Measurements from ENCODE around the gene ADCY10. TPM values are rescaled to one million over a fixed set of nuclear protein-coding genes. Genes with fewer than 3 reads are reported as not detected.
"Not testable (repeated sequence)": the region's sequence is repeated elsewhere in the genome, so short reads cannot be mapped to it uniquely, and the experiment has no call there.

The ADCY10 gene
- total and polyA plus RNA-seq, 4 donors: 0.32 to 0.79 (median 0.55) TPM

GRCh38 chr1:167841530-167841929 lies 72.4 kb downstream of the ADCY10 start:
- H3K27ac ChIP-seq (ENCODE audit: low read depth, low read length): no peak overlapping the region
- no peak overlapping the region for H3K4me3 ChIP-seq (ENCODE audit: low read depth, low read length)
- DNase-seq (ENCODE audit: low read depth in 4 of 6, low spot score in 6 of 6): no peak
- no peaks in the 10 kb centered on the region for H3K27me3 ChIP-seq (ENCODE audit: control insufficient read depth, insufficient read depth, low read length)
- WGBS (ENCODE audit: insufficient coverage): 100% methylated on average over 2 of the region's 3 CpGs
- no peaks in the 10 kb centered on the region for H3K4me1 ChIP-seq (ENCODE audit: control insufficient read depth, insufficient read depth, low read length)
- H3K36me3 ChIP-seq (ENCODE audit: control insufficient read depth, insufficient read depth, low read length): no peaks in the 10 kb centered on the region
- no peaks in the 10 kb centered on the region for H3K9me3 ChIP-seq (ENCODE audit: control insufficient read depth, insufficient read depth, low read length)

DNA sequence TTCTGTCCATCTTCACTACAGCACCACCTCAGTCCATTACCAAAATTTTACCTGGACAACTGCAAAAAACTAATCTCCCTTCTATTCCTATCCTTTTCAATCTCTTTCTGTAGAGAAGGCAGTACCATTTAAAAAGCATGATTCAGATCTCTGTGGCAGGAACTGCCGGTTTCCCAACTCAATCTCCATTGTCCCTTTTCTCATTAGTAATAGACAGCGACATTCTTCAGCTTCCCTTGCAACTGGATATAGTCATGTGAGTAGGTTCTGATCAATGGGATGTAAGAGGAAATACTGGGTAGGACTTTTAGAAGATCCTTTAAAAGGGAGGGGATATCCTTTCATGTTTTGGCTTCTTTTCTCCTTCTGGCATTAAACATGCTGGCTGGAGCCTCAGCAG lies 74.9 kb downstream of the ADCY10 start:
- Histone ChIP-seq H3K36me3 (ENCODE audit: control insufficient read depth, insufficient read depth, low read length) (no peaks in the 10 kb centered on the region), H3K27me3 (ENCODE audit: control insufficient read depth, insufficient read depth, low read length) (no peaks in the 10 kb centered on the region), H3K4me3 (ENCODE audit: low read depth, low read length) (no peak overlapping the region), H3K4me1 (ENCODE audit: control insufficient read depth, insufficient read depth, low read length) (no peaks in the 10 kb centered on the region), H3K27ac (ENCODE audit: low read depth, low read length) (no peak overlapping the region), H3K9me3 (ENCODE audit: control insufficient read depth, insufficient read depth, low read length) (no peaks in the 10 kb centered on the region)
- no CpG with 5 or more reads among the region's 2 CpGs for WGBS (ENCODE audit: insufficient coverage)
- no peak for DNase-seq (ENCODE audit: low read depth in 4 of 6, low spot score in 6 of 6)

GRCh38 chr1:167837326-167837725 lies 76.6 kb downstream of the ADCY10 start:
- no peaks in the 10 kb centered on the region for H3K27me3 ChIP-seq (ENCODE audit: control insufficient read depth, insufficient read depth, low read length)
- no peak overlapping the region for H3K4me3 ChIP-seq (ENCODE audit: low read depth, low read length)
- DNase-seq (ENCODE audit: low read depth in 4 of 6, low spot score in 6 of 6): no peak
- WGBS (ENCODE audit: insufficient coverage): no CpG with 5 or more reads among the region's 2 CpGs
- H3K9me3 ChIP-seq (ENCODE audit: control insufficient read depth, insufficient read depth, low read length): no peaks in the 10 kb centered on the region
- H3K4me1 ChIP-seq (ENCODE audit: control insufficient read depth, insufficient read depth, low read length): no peaks in the 10 kb centered on the region
- no peak overlapping the region for H3K27ac ChIP-seq (ENCODE audit: low read depth, low read length)
- H3K36me3 ChIP-seq (ENCODE audit: control insufficient read depth, insufficient read depth, low read length): no peaks in the 10 kb centered on the region

- Histone ChIP-seq H3K4me3 (ENCODE audit: low read depth, low read length) (no peak overlapping the region), H3K27ac (ENCODE audit: low read depth, low read length) (no peak overlapping the region), H3K4me1 (ENCODE audit: control insufficient read depth, insufficient read depth, low read length) (no peaks in the 10 kb centered on the region), H3K9me3 (ENCODE audit: control insufficient read depth, insufficient read depth, low read length) (no peaks in the 10 kb centered on the region), H3K36me3 (ENCODE audit: control insufficient read depth, insufficient read depth, low read length) (no peaks in the 10 kb centered on the region), H3K27me3 (ENCODE audit: control insufficient read depth, insufficient read depth, low read length) (no peaks in the 10 kb centered on the region)
- WGBS (ENCODE audit: insufficient coverage): 50% methylated on average over 2 of the region's 4 CpGs
- DNase-seq (ENCODE audit: low read depth in 4 of 6, low spot score in 6 of 6): no peak
Observed at GRCh38 chr1:167836197-167836596, 77.7 kb downstream of the ADCY10 start.

DNA sequence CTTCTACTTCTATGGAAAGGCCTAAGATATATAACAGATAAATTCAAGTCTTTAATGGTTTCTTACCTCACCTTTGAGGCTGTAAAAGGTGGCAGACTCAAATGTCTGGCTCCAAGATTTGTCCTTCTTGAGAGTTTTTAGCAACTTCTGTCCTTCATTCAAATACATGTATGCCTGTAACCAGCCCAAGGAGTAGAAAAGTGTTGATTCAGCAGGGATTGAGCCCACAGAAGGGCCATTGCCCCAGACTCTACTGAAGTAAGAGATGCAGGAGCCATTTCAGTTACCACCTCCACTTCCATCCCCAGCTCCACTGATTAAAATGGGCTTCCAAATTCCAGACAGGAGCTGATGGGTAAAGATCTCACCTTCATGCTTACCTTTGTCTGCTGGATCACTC lies 80.0 kb downstream of the ADCY10 start:
- Histone ChIP-seq H3K4me3 (ENCODE audit: low read depth, low read length) (no peak overlapping the region), H3K27me3 (ENCODE audit: control insufficient read depth, insufficient read depth, low read length) (no peaks in the 10 kb centered on the region), H3K4me1 (ENCODE audit: control insufficient read depth, insufficient read depth, low read length) (no peaks in the 10 kb centered on the region), H3K9me3 (ENCODE audit: control insufficient read depth, insufficient read depth, low read length) (no peaks in the 10 kb centered on the region), H3K36me3 (ENCODE audit: control insufficient read depth, insufficient read depth, low read length) (no peaks in the 10 kb centered on the region), H3K27ac (ENCODE audit: low read depth, low read length) (no peak overlapping the region)
- DNase-seq (ENCODE audit: low read depth in 4 of 6, low spot score in 6 of 6): no peak

- no peaks in the 10 kb centered on the region for H3K36me3 ChIP-seq (ENCODE audit: control insufficient read depth, insufficient read depth, low read length)
- DNase-seq (ENCODE audit: low read depth in 4 of 6, low spot score in 6 of 6): no peak
- WGBS (ENCODE audit: insufficient coverage): 79% methylated on average over 2 of the region's 5 CpGs
- H3K9me3 ChIP-seq (ENCODE audit: control insufficient read depth, insufficient read depth, low read length): no peaks in the 10 kb centered on the region
- H3K27me3 ChIP-seq (ENCODE audit: control insufficient read depth, insufficient read depth, low read length): no peaks in the 10 kb centered on the region
- no peaks in the 10 kb centered on the region for H3K4me1 ChIP-seq (ENCODE audit: control insufficient read depth, insufficient read depth, low read length)
- H3K27ac ChIP-seq (ENCODE audit: low read depth, low read length): no peak overlapping the region
- H3K4me3 ChIP-seq (ENCODE audit: low read depth, low read length): no peak overlapping the region
Observed at GRCh38 chr1:167832693-167833092, 81.2 kb downstream of the ADCY10 start.

GRCh38 chr1:167830668-167831067 lies 83.3 kb downstream of the ADCY10 start:
- DNase-seq (ENCODE audit: low read depth in 4 of 6, low spot score in 6 of 6); H3K27ac ChIP-seq (ENCODE audit: low read depth, low read length); H3K36me3 ChIP-seq (ENCODE audit: control insufficient read depth, insufficient read depth, low read length); H3K9me3 ChIP-seq (ENCODE audit: control insufficient read depth, insufficient read depth, low read length); H3K27me3 ChIP-seq (ENCODE audit: control insufficient read depth, insufficient read depth, low read length); H3K4me3 ChIP-seq (ENCODE audit: low read depth, low read length); H3K4me1 ChIP-seq (ENCODE audit: control insufficient read depth, insufficient read depth, low read length): not testable (repeated sequence)
- no CpG with 5 or more reads among the region's 5 CpGs for WGBS (ENCODE audit: insufficient coverage)

GRCh38 chr1:167829868-167830267 lies 84.1 kb downstream of the ADCY10 start:
- H3K27ac ChIP-seq (ENCODE audit: low read depth, low read length): no peak overlapping the region
- no peak overlapping the region for H3K4me3 ChIP-seq (ENCODE audit: low read depth, low read length)
- no peaks in the 10 kb centered on the region for H3K27me3 ChIP-seq (ENCODE audit: control insufficient read depth, insufficient read depth, low read length)
- H3K36me3 ChIP-seq (ENCODE audit: control insufficient read depth, insufficient read depth, low read length): no peaks in the 10 kb centered on the region
- WGBS (ENCODE audit: insufficient coverage): 67% methylated on average over 1 of the region's 2 CpGs
- H3K4me1 ChIP-seq (ENCODE audit: control insufficient read depth, insufficient read depth, low read length): no peaks in the 10 kb centered on the region
- DNase-seq (ENCODE audit: low read depth in 4 of 6, low spot score in 6 of 6): no peak
- H3K9me3 ChIP-seq (ENCODE audit: control insufficient read depth, insufficient read depth, low read length): no peaks in the 10 kb centered on the region

- no peaks in the 10 kb centered on the region for H3K9me3 ChIP-seq (ENCODE audit: control insufficient read depth, insufficient read depth, low read length)
- H3K4me3 ChIP-seq (ENCODE audit: low read depth, low read length): no peak overlapping the region
- H3K36me3 ChIP-seq (ENCODE audit: control insufficient read depth, insufficient read depth, low read length): no peaks in the 10 kb centered on the region
- no peaks in the 10 kb centered on the region for H3K4me1 ChIP-seq (ENCODE audit: control insufficient read depth, insufficient read depth, low read length)
- no peak overlapping the region for H3K27ac ChIP-seq (ENCODE audit: low read depth, low read length)
- 67% methylated on average over 3 of the region's 4 CpGs for WGBS (ENCODE audit: insufficient coverage)
- no peaks in the 10 kb centered on the region for H3K27me3 ChIP-seq (ENCODE audit: control insufficient read depth, insufficient read depth, low read length)
- no peak for DNase-seq (ENCODE audit: low read depth in 4 of 6, low spot score in 6 of 6)
Observed at GRCh38 chr1:167826127-167826526, 87.8 kb downstream of the ADCY10 start.

- H3K27ac ChIP-seq (ENCODE audit: low read depth, low read length): no peak overlapping the region
- DNase-seq (ENCODE audit: low read depth in 4 of 6, low spot score in 6 of 6): no peak
- no peaks in the 10 kb centered on the region for H3K9me3 ChIP-seq (ENCODE audit: control insufficient read depth, insufficient read depth, low read length)
- no peaks in the 10 kb centered on the region for H3K27me3 ChIP-seq (ENCODE audit: control insufficient read depth, insufficient read depth, low read length)
- no peaks in the 10 kb centered on the region for H3K4me1 ChIP-seq (ENCODE audit: control insufficient read depth, insufficient read depth, low read length)
- WGBS (ENCODE audit: insufficient coverage): 100% methylated on average over 1 of the region's 4 CpGs
- H3K36me3 ChIP-seq (ENCODE audit: control insufficient read depth, insufficient read depth, low read length): no peaks in the 10 kb centered on the region
- no peak overlapping the region for H3K4me3 ChIP-seq (ENCODE audit: low read depth, low read length)
Observed at GRCh38 chr1:167825419-167826079, 88.4 kb downstream of the ADCY10 start.

Data from spinal cord (tissue), 10 donors.